GM19397 (cell line): ENCODE data around the gene IFI6.
"Not testable (repeated sequence)": the region's sequence is repeated elsewhere in the genome, so short reads cannot be mapped to it uniquely, and the experiment has no call there.

Experiments
- ATAC-seq: cut with Tn5 transposase; IDR thresholded peaks from one replicate; pipeline ENCODE4 v1.9.1; 2021; ENCODE audit warnings: mild to moderate bottlenecking, moderate library complexity; ENCODE audit not compliant: unreplicated experiment

IFI6 gene

GRCh38 chr1:27652111-27652864 lies 19.7 kb downstream of the IFI6 start:
- ATAC-seq: no peak

- ATAC-seq: no peak
Measured at GRCh38 chr1:27650539-27651175, 21.3 kb downstream of the IFI6 start.

- ATAC-seq: no peak
Measured at GRCh38 chr1:27650171-27650538, 21.8 kb downstream of the IFI6 start.

GRCh38 chr1:27649306-27649635 lies 22.7 kb downstream of the IFI6 start:
- ATAC-seq: no peak

- ATAC-seq: no peak
Measured at GRCh38 chr1:27648602-27649305, 23.2 kb downstream of the IFI6 start.

GRCh38 chr1:27647328-27647727 lies 24.7 kb downstream of the IFI6 start:
- no peak for ATAC-seq

GRCh38 chr1:27646676-27647075 lies 25.3 kb downstream of the IFI6 start:
- no peak for ATAC-seq

- ATAC-seq: no peak
Measured at GRCh38 chr1:27645071-27645415, 26.9 kb downstream of the IFI6 start.

GRCh38 chr1:27644369-27645070 lies 27.5 kb downstream of the IFI6 start:
- ATAC-seq: no peak

- ATAC-seq: no peak
Measured at GRCh38 chr1:27643600-27644368, 28.2 kb downstream of the IFI6 start.

- ATAC-seq: not testable (repeated sequence)
Measured at GRCh38 chr1:27640514-27640913, 31.5 kb downstream of the IFI6 start.

- ATAC-seq: no peak
Measured at GRCh38 chr1:27638805-27639204, 33.2 kb downstream of the IFI6 start.

GRCh38 chr1:27638047-27638734 lies 33.8 kb downstream of the IFI6 start:
- ATAC-seq: no peak

- no peak for ATAC-seq
Measured at GRCh38 chr1:27635396-27636142, 36.4 kb downstream of the IFI6 start.

GRCh38 chr1:27634985-27635367 lies 37.0 kb downstream of the IFI6 start, which contains the start of gene FGR:
TSS of gene FGR (minus strand) at chr1:27635185. CDS start at chr1:27623916, 11,269 bp downstream.
- ATAC-seq: no peak

GRCh38 chr1:27634177-27634984 lies 37.6 kb downstream of the IFI6 start:
- no peak for ATAC-seq

- ATAC-seq: no peak
Measured at GRCh38 chr1:27633640-27634176, 38.3 kb downstream of the IFI6 start.

GRCh38 chr1:27633298-27633610 lies 38.7 kb downstream of the IFI6 start:
- no peak for ATAC-seq
